Tibial nerve (tissue), 4 donors: ENCODE measurements around the gene IRF8. TPM values are rescaled to one million over a fixed set of nuclear protein-coding genes. Genes with fewer than 3 reads are reported as not detected.

Experiments
- DNase-seq, 2 donors: peaks; one replicate each; pipeline ENCODE4 v3.0.0-alpha.2; 2019; ENCODE audit warnings: low spot score in 2 of 2
- H3K27ac ChIP-seq, 4 donors: fragments of 200-600 bp; sonication (generic) in 3 of 4; one replicate each; pipeline ENCODE4 v1.5.1; 2017 to 2019; ENCODE audit warnings: mild to moderate bottlenecking in 1 of 4
- H3K27me3 ChIP-seq, 2 donors: fragments of 200-600 bp; sonication (generic) in 1 of 2; one replicate each; pipeline versions ENCODE4 v1.5.1 to v1.6.0; 2017 to 2019
- H3K36me3 ChIP-seq, 3 donors: fragments of 200-600 bp; sonication (generic); one replicate each; pipeline ENCODE4 v1.5.1; 2018 to 2019
- H3K4me1 ChIP-seq, 4 donors: fragments of 200-600 bp; sonication (generic) in 3 of 4; one replicate each; pipeline ENCODE4 v1.5.1; 2017 to 2019
- H3K4me3 ChIP-seq, 4 donors: fragments of 200-600 bp; sonication (generic) in 3 of 4; one replicate each; pipeline ENCODE4 v1.5.1; 2017 to 2019; ENCODE audit warnings: mild to moderate bottlenecking in 1 of 4, moderate library complexity in 1 of 4
- H3K9me3 ChIP-seq, 4 donors: fragments of 200-600 bp; sonication (generic) in 3 of 4; one replicate each; pipeline ENCODE4 v1.5.1; 2017 to 2019
- EP300 ChIP-seq, 2 donors: sonication (generic); formaldehyde crosslinking; IDR thresholded peaks; one replicate each; pipeline ENCODE4 v1.6.1; 2017; ENCODE audit warnings: antibody characterized with exemption in 2 of 2, mild to moderate bottlenecking in 1 of 2
- POLR2A ChIP-seq, 2 donors: fragments of 450-650 bp; IDR thresholded peaks; one replicate each; pipeline ENCODE4 v1.6.1; 2017; ENCODE audit warnings: antibody characterized with exemption in 2 of 2, mild to moderate bottlenecking in 2 of 2, moderate library complexity in 2 of 2
- WGBS, 2 donors: methylation state at CpG; one replicate each; pipeline ENCODE4 v1.1.5; 2018; 5-methylcytosine and 5-hydroxymethylcytosine counted together
- total RNA-seq, 4 donors: library from RNA; depleted of rRNA; stranded (reverse); fragments of >200 nt; gene quantifications; one replicate each; pipeline ENCODE4 v1.1.0, GENCODE V29; 2016
- TF ChIP-seq, protein P1 (sequence below), 5 experiments: fragments of 200-600 bp in 3 of 5; fragments of 450-650 bp in 2 of 5; sonication (generic) in 3 of 5; IDR thresholded peaks; one replicate each; pipeline ENCODE4 v1.5.1; 2016 to 2019; ENCODE audit warnings: antibody characterized with exemption in 5 of 5, mild to moderate bottlenecking in 3 of 5, moderate library complexity in 2 of 5

The IRF8 gene
- total RNA-seq, 4 donors from 2014 or later: 20.5 to 30.3 (median 22.7) TPM

DNA sequence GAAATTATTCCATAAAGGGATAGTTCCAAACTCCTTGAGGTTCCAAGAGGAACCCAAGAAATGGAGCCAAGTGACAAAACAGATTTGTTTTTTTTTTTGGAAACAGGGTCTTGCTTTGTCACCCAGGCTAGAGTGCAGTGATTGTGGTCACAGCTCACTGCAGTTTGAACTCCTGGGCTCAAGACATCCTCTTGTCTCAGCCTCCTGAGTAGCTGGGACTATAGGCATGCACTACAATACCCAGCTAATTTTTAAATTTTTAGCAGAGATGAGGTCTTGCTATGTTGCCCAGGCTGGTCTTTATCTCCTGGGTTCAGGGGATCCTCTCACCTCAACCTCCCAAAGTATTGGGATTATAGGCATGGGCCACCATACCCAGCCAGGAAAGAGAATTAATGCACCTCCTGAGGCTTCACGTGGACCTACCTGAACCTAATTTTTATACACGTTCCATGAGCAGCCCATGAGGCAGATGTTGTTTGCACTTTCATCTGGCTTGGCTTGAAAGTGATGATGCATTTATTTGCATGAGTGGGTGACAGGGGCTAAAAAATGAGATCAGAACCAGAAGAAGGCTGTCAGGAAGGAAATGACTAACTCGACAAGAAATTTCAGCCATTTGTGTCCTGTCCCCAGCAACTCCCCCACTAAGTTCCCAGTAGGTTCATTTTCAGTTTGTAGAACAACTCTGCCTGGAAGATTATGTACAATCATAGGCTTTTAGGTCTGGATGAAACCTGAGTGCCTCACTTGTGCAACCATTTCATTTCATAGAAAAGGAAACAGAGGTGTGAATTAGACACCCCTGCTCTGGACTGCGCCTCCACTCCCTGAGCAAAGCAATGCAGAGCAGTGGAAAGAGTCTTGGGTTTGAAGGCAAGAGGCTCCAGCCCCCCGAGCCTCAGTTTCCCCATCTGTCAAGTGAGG is 10.3 kb upstream of the IRF8 start:
- peak in 1 of 2 donors; percentile 11 for TF ChIP-seq EP300 (IDR thresholded peaks at IDR 0.05)
- TF ChIP-seq, protein P1, sequence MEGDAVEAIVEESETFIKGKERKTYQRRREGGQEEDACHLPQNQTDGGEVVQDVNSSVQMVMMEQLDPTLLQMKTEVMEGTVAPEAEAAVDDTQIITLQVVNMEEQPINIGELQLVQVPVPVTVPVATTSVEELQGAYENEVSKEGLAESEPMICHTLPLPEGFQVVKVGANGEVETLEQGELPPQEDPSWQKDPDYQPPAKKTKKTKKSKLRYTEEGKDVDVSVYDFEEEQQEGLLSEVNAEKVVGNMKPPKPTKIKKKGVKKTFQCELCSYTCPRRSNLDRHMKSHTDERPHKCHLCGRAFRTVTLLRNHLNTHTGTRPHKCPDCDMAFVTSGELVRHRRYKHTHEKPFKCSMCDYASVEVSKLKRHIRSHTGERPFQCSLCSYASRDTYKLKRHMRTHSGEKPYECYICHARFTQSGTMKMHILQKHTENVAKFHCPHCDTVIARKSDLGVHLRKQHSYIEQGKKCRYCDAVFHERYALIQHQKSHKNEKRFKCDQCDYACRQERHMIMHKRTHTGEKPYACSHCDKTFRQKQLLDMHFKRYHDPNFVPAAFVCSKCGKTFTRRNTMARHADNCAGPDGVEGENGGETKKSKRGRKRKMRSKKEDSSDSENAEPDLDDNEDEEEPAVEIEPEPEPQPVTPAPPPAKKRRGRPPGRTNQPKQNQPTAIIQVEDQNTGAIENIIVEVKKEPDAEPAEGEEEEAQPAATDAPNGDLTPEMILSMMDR (IDR thresholded peaks at IDR 0.05): no peak
- WGBS, 2 donors: 58 to 60% methylated on average over 5 of the region's 5 CpGs
- DNase-seq: no peak
- Histone ChIP-seq H3K36me3 (no peaks in the 10 kb centered on the region), H3K27me3 (no peaks in the 10 kb centered on the region), H3K9me3 (no peaks in the 10 kb centered on the region), H3K27ac (no peak overlapping the region), H3K4me1 (no peaks in the 10 kb centered on the region), H3K4me3 (no peak overlapping the region)

DNA sequence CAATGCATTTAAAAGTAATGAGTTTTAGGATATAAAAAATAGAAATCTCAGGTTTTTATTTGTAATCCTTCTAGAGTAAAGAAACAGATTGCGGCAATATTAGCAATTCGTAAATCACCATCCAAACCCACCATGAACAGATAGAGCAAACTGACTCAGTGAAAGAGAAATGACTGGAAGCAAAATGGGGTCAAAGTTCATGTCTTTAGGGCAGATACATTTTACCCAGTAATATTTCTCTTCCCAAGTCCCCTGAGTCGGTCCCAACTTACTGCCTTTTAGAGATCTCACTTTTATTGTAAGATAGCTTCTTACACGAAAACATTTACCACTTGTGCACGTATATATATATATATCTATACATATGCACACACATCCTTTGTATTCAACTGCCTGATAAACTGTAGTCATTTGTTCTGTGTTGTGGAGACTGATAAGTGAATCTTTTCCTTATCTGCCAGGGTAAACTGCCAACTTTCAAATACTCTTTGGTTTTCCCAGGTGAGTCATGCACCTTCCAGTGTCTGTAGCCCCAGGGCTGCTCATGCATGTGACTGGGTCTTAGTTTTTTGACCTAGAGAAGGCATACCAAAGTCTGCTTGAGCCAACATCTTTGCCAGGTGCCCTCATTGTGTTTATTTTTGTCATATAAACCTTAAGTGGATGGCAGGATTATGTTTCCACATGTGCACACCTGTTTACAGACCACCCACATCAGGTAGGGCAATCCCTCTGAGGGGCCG is 7.8 kb upstream of the IRF8 start:
- H3K4me1 ChIP-seq: no peaks in the 10 kb centered on the region
- H3K4me3 ChIP-seq: no peak overlapping the region
- TF ChIP-seq, protein P1 (IDR thresholded peaks at IDR 0.05): no peak
- no peak for TF ChIP-seq POLR2A (IDR thresholded peaks at IDR 0.05)
- TF ChIP-seq EP300 (IDR thresholded peaks at IDR 0.05): no peak
- H3K36me3 ChIP-seq: no peaks in the 10 kb centered on the region
- DNase-seq: no peak
- H3K27ac ChIP-seq: peak overlapping the region in 1 of 4 donors; percentile 12
- WGBS, 2 donors: 67 to 77% methylated on average over 6 of the region's 6 CpGs
- H3K9me3 ChIP-seq: no peaks in the 10 kb centered on the region
- H3K27me3 ChIP-seq: no peaks in the 10 kb centered on the region

GRCh38 chr16:85891776-85892166 is 7.2 kb upstream of the IRF8 start:
- Histone ChIP-seq H3K4me1 (no peaks in the 10 kb centered on the region), H3K36me3 (no peaks in the 10 kb centered on the region), H3K27me3 (peaks cover 0 to 1% of the 10 kb centered on the region in 2 donors), H3K4me3 (no peak overlapping the region), H3K27ac (peak overlapping the region in 1 of 4 donors; percentile 12), H3K9me3 (no peaks in the 10 kb centered on the region)
- TF ChIP-seq, protein P1 (IDR thresholded peaks at IDR 0.05): no peak
- TF ChIP-seq EP300 (IDR thresholded peaks at IDR 0.05) (no peak), POLR2A (IDR thresholded peaks at IDR 0.05) (no peak)
- WGBS, 2 donors: 80 to 90% methylated on average over 10 of the region's 10 CpGs
- no peak for DNase-seq

DNA sequence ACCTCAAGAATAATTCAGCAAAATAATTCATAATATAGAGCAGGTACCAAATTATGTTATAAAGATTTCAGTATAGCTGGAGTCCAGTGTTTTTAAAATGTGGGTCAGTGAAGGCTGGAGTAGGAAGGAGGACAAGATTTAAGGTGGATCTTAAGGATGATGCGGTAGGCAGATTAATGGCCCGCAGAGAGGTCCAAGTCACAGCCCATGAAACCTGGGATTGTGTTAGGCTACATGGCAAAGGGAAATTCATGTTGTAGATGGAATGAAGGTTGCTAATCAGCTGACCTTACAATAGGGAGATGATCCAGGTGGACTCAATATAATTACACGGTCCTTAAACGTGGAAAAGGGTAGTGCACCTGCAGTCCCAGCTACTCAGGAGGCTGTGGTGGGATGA is 6.2 kb upstream of the IRF8 start:
- Histone ChIP-seq H3K27ac (no peak overlapping the region), H3K4me1 (peaks cover 0 to under 1% (median 0%) of the 10 kb centered on the region in 4 donors), H3K36me3 (no peaks in the 10 kb centered on the region), H3K27me3 (peaks cover 0 to 8% of the 10 kb centered on the region in 2 donors), H3K4me3 (no peak overlapping the region), H3K9me3 (no peaks in the 10 kb centered on the region)
- WGBS, 2 donors: 75 to 77% methylated on average over 4 of the region's 4 CpGs
- TF ChIP-seq POLR2A (IDR thresholded peaks at IDR 0.05) (no peak), EP300 (IDR thresholded peaks at IDR 0.05) (no peak)
- TF ChIP-seq, protein P1 (IDR thresholded peaks at IDR 0.05): no peak
- DNase-seq: no peak

GRCh38 chr16:85894266-85894665 is 4.7 kb upstream of the IRF8 start:
- Histone ChIP-seq H3K4me1 (peaks cover 0 to 15% (median 3%) of the 10 kb centered on the region in 4 donors), H3K4me3 (no peak overlapping the region), H3K27me3 (peaks cover 0 to 20% of the 10 kb centered on the region in 2 donors), H3K27ac (no peak overlapping the region), H3K9me3 (no peaks in the 10 kb centered on the region), H3K36me3 (no peaks in the 10 kb centered on the region)
- 54 to 92% methylated on average over 2 to 6 of the region's 6 CpGs for WGBS, 2 donors
- TF ChIP-seq EP300 (IDR thresholded peaks at IDR 0.05) (no peak), POLR2A (IDR thresholded peaks at IDR 0.05) (no peak)
- TF ChIP-seq, protein P1 (IDR thresholded peaks at IDR 0.05): no peak
- no peak for DNase-seq
